ENCODE results near the gene MARCHF9.
A peak's percentile ranks its signal among the peaks of the same experiment; 100 is the strongest.

The MARCHF9 gene

DNA sequence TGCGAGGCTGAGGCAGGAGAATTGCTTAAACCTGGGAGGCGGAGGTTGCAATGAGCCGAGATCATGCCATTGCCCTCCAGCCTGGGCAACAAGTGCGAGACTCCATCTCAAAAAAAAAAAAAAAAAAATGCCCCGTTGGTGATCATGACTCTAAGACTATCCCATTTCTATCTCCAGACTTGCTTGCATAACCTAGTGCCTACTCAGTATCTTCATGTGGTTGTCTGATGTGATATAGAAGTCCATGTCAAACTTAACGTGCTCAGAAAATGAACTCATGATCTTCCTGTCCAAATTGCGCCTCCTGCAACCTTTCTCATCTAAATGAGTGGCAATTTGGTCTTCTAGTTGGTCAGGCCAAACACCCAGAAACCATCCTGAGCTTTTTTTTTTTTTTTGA lies 23.0 kb downstream of the MARCHF9 start:
- no peaks in the 10 kb centered on the region for H3K27me3 ChIP-seq
- no peak overlapping the region for H3K4me3 ChIP-seq
- peaks cover 0 to 33% (median 0%) of the 10 kb centered on the region in 3 donors for H3K36me3 ChIP-seq
- no peak overlapping the region for H3K27ac ChIP-seq
- H3K4me1 ChIP-seq = peaks cover 0 to 15% (median 6%) of the 10 kb centered on the region in 4 donors
- no peak for DNase-seq
- TF ChIP-seq, protein P1, sequence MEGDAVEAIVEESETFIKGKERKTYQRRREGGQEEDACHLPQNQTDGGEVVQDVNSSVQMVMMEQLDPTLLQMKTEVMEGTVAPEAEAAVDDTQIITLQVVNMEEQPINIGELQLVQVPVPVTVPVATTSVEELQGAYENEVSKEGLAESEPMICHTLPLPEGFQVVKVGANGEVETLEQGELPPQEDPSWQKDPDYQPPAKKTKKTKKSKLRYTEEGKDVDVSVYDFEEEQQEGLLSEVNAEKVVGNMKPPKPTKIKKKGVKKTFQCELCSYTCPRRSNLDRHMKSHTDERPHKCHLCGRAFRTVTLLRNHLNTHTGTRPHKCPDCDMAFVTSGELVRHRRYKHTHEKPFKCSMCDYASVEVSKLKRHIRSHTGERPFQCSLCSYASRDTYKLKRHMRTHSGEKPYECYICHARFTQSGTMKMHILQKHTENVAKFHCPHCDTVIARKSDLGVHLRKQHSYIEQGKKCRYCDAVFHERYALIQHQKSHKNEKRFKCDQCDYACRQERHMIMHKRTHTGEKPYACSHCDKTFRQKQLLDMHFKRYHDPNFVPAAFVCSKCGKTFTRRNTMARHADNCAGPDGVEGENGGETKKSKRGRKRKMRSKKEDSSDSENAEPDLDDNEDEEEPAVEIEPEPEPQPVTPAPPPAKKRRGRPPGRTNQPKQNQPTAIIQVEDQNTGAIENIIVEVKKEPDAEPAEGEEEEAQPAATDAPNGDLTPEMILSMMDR (IDR thresholded peaks at IDR 0.05) = no peak
- H3K9me3 ChIP-seq = no peaks in the 10 kb centered on the region
- intact Hi-C loops (cut with DNase I; ENCODE audit: low total_unique reads) = no loop called here

DNA sequence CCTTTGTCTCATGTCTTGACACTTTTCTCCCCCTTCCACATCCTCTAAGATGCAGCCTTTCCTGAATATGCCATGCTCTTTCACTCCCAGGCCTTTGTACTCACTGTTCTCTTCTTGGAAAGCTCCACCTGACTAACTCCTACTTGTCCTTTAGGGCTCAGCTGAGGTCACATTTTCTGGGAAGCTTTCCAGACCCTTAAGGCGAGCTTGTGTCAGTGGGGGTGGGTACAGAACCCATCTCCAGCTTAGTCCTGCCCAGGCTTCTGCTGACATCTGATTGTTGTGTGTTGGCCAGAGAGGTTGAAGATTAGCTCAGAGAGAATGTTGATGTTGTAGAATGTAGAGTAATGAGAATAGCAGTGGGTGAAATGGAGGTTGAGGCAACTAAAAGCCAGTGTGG lies 24.8 kb downstream of the MARCHF9 start:
- intact Hi-C loops (cut with DNase I; ENCODE audit: low total_unique reads) = no loop called here
- TF ChIP-seq, protein P1 (IDR thresholded peaks at IDR 0.05) = no peak
- H3K4me1 ChIP-seq = peaks cover 0 to 18% (median 11%) of the 10 kb centered on the region in 4 donors
- no peak overlapping the region for H3K4me3 ChIP-seq
- H3K27me3 ChIP-seq = no peaks in the 10 kb centered on the region
- DNase-seq = no peak
- no peak overlapping the region for H3K27ac ChIP-seq
- H3K9me3 ChIP-seq = no peaks in the 10 kb centered on the region
- H3K36me3 ChIP-seq = peaks cover 0 to 33% (median 0%) of the 10 kb centered on the region in 3 donors

DNA sequence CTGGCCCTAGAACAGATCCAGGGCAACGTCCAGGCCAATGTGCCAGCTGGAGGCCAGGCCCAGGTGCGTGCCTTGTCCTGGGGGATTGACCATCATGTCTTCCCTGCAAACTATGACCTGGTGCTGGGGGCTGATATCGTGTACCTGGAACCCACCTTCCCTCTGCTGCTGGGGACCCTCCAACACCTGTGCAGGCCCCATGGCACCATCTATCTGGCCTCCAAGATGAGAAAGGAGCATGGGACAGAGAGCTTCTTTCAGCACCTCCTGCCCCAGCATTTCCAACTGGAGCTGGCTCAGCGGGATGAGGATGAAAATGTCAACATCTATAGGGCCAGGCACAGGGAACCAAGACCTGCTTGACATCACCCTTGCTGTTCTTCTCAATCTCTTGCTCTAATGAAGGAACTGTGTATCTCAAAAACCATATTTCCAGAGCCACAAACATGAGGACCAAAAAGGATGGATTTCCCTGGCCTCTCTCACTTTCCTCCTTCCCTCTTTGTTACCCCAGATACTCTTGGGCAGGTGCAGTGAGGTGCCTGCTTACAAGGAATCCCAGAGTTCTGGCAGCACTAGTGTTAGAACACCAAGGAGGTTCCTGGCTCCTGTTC lies 25.5 kb downstream of the MARCHF9 start:
- Histone ChIP-seq H3K4me3 (no peak overlapping the region), H3K36me3 (peaks cover 4 to 34% (median 6%) of the 10 kb centered on the region in 3 donors), H3K9me3 (no peaks in the 10 kb centered on the region), H3K27me3 (no peaks in the 10 kb centered on the region), H3K4me1 (peaks cover 0 to 18% (median 11%) of the 10 kb centered on the region in 4 donors), H3K27ac (no peak overlapping the region)
- intact Hi-C loops (cut with DNase I; ENCODE audit: low total_unique reads) = no loop called here
- TF ChIP-seq, protein P1 (IDR thresholded peaks at IDR 0.05) = no peak
- no peak for DNase-seq

DNA sequence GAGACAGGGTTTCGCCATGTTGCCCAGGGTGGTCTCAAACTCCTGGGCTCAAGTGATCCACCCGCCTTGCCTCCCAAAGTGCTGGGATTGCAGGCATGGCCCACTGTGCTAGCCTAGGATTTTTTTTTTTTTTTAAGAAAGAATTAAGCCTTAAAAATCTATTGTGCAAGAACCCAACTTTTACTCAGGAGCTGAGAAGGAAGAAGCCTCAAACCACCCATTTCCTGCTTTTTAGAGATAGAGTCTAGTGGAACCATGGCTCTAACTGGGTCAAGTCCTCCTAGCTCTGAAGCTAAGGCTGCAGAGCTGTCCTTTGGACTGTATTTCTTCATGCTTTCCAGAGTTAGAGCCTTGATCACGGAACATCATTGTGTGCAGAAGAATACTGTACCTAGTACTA lies 26.3 kb downstream of the MARCHF9 start:
- intact Hi-C loops (cut with DNase I; ENCODE audit: low total_unique reads) = no loop called here
- Histone ChIP-seq H3K9me3 (no peaks in the 10 kb centered on the region), H3K4me1 (peaks cover 0 to 18% (median 11%) of the 10 kb centered on the region in 4 donors), H3K4me3 (no peak overlapping the region), H3K27me3 (no peaks in the 10 kb centered on the region), H3K36me3 (peaks cover 12 to 34% (median 14%) of the 10 kb centered on the region in 3 donors), H3K27ac (no peak overlapping the region)
- TF ChIP-seq, protein P1 (IDR thresholded peaks at IDR 0.05) = no peak
- DNase-seq = no peak

DNA sequence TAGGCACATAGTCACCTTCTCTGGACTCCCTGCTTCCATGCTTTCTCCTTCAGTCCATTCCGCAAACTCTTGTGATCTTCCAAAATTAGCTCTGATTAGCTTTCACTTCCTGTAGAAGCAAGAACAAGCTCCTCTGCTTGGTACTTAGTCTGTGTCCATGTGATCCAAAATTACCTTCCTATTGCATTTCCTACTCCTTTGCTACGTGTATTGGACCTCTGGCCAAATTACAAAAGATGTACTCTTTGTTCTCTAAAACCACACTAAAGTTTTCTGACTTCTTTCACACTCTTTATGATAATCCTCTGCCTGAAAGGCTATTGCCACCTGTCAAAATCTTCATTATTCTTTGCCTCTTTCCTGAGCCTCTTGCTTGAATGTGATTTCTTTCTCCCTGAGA lies 26.9 kb downstream of the MARCHF9 start:
- Histone ChIP-seq H3K36me3 (peaks cover 18 to 38% (median 20%) of the 10 kb centered on the region in 3 donors), H3K27me3 (no peaks in the 10 kb centered on the region), H3K9me3 (no peaks in the 10 kb centered on the region), H3K27ac (peak overlapping the region in 1 of 2 donors; percentile 68), H3K4me1 (peaks cover 0 to 18% (median 11%) of the 10 kb centered on the region in 4 donors), H3K4me3 (peak overlapping the region in 1 of 2 donors; percentile 76)
- TF ChIP-seq, protein P1 (IDR thresholded peaks at IDR 0.05) = no peak
- intact Hi-C loops (cut with DNase I; ENCODE audit: low total_unique reads) = no loop called here
- DNase-seq = no peak
